Fibroblast of skin of left biceps (primary cell): ENCODE data around the gene CEP350.

ENCODE experiments used
- DNase-seq, 2 experiments: peaks; one replicate each; pipeline ENCODE4 v3.0.0-alpha.2; 2013; ENCODE audit warnings: low read depth in 2 of 2

Gene CEP350

DNA sequence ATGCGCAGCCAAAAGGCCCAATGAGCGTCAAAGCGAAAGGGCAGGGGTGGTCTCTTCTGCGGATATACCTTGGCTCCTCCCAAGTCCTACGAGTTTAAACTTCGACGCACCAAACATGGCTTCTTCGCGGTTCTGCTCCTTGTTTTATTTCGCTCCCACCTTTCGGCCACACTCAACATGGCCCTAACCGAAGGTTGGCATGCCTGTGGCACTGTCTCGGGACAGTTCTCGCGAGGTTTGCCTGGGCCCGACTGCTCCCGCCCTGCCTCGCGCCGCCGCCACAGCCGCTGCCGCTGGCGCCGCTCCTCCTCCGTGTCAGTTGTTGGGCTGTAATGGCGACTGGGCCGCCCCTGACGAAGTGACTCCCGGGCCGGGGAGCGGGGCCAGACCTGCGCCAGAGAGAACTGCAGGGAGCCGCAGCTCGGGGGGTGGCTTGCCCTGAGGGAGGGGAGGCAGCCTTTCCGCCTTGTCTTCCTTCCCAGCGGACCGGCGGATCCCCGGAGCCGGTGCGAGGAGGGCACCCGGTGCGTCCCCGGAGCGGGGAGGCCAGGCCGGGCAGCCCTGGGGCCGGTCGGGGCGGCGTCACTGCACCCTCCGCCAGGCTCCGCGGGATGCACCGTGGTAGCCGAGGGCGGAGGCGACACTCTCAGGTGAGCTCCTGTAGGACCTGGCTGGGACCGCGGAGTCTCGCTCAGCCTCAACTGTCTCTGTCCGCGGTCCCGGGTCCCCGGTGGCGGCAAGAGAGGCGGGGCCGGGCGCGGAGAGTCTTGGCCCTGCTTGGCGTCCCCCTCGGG lies at the start of gene CEP350:
Gene CEP350 (plus strand): TSS at position 318 of the 794 bp plus-strand sequence. CDS start 31,372 bp downstream, outside the sequence.
- peak; percentile 99 for DNase-seq

- no peak for DNase-seq
These were observed 43.7 kb upstream of the CEP350 start for GRCh38 chr1:179910934-179911333.

DNA sequence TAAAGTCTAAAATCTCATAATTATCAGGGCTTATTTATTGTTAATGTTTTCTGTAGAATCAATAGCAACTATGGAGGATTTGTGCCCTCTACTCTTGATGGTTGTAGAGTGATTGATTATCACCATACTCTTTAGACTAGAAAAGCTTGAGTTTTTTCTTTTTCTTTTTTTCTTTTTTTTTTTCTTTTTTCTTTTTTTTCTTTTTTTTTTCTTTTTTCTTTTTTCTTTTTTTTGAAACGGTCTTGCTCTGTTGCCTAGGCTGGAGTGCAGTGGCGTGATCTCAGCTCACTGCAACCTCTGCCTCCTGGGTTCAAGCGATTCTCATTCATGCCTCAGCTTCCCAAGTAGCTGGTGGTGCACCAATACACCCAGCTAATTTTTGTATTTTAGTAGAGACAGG lies 42.8 kb upstream of the CEP350 start:
- no peak for DNase-seq

DNA sequence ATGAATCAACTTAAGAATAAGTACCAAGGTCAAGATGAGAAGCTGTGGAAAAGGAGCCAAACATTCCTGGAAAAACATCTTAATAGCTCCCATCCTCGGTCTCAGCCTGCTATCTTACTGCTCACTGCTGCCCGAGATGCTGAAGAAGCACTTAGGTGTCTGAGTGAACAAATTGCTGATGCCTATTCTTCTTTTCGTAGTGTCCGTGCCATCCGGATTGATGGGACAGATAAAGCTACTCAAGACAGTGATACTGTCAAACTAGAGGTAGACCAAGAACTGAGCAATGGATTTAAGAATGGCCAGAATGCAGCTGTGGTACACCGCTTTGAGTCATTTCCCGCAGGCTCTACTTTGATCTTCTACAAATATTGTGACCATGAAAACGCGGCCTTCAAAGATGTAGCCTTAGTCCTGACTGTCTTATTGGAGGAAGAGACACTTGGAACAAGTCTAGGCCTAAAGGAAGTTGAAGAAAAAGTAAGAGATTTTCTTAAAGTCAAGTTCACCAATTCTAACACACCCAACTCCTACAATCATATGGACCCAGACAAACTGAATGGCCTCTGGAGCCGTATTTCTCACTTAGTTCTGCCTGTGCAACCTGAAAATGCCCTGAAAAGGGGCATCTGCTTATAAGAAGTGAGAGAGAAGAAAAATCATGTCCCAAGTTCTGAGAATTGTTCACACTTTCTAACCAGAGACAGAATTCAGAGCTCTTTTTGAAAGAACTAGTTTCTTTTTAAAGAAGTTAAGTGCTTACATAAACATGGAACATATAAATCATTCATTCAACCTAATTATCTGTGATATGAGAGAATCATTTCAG lies 36.8 kb upstream of the CEP350 start:
- DNase-seq = no peak

DNA sequence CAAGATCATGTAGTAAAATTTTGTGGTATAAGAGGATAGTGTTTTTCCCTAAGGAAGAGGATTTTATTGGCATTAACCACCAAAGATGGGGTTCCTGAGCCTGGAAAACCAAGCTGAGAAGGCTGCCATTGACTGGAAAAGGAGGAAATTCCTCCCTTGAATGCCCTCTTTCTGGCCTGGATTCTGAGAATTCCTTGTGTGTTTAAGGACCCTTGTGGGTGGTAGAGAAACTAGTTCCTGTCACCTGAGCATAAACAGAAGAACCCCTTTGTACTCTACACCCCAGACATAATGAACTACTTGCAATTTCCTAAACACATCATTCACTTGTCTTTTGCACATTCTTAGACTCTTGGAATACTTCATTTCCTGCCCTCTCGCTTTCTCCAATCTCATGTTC lies 33.1 kb upstream of the CEP350 start:
- no peak for DNase-seq

GRCh38 chr1:179921981-179922872 lies 32.4 kb upstream of the CEP350 start:
- DNase-seq = no peak

GRCh38 chr1:179923029-179923428 lies 31.6 kb upstream of the CEP350 start:
- DNase-seq = no peak

GRCh38 chr1:179924268-179924667 lies 30.3 kb upstream of the CEP350 start:
- no peak for DNase-seq

DNA sequence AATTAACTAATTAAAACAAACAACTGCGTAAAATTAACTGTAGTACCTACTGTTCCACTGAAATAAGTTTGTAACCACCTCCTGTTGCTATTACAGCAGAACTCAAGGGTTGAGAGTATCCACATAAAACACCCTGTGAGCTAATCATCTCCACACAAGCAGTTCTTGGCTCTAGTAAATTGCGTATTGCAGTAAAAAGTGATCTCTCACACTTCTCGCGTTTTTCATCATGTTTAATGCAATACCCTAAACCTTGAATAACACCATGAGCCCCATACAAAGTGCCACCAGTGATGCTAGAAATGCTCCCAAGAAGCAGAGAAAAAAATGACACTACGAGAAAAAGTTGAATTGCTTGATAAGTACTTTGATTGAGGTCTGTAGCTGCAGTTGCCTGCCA lies 29.3 kb upstream of the CEP350 start:
- no peak for DNase-seq

DNA sequence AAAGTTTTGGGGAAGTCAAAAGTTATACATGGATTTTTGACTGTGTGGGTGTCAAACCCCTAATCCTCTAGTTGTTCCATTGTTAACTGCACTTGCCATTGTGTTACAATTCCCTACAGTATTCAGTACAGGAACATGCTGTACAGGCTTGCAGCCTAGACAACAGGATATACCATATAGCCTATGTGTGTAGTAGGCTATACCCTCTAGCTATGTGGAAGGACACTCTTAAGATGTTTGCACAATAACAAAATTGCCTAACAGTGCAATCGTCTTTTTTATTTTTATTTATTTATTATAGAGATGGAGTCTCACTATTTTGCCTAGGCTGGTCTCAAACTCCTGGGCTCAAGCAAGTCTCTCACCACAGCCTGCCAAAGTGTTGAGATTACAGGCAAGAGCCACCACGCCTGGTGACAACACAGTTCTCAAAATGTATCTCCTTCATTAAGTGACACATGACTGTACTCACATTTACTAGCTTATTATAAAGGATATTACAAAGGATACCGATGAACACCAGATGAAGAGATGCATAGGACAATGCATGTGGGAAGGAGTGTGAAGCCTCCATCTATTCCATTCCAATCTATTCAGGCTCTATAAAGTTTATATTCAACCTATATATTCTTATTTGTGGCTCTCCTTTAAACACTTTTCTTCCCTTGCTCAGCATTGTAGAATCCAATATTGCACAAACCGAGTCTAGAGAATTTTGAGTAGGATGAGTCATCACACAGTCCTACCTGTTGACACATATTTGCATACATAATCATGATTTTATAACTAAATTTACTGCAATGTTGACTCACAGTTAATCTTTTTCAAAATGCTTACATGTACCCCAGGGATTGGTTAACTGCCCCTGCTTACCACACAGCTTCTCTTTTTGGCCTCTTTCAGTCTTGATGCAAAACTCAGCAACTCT lies 28.4 kb upstream of the CEP350 start:
- peak; percentile 71 to 82 for DNase-seq

DNA sequence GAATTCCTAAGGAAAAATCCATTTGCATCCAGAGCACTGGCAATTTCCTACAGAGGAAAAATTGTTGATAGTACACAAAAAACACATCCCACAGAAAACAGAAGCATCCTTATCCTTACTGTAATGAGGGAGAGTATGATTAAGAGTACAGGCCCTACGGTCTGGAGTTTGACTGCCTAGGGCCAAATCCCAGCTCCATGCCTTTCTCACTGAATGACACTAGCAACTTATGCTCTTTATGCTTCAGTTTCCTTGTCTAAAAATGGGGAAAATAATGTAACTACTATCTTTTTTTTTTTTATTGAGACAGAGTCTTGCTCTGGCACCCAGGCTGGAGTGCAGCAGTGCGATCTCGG lies 27.8 kb upstream of the CEP350 start:
- no peak for DNase-seq

DNA sequence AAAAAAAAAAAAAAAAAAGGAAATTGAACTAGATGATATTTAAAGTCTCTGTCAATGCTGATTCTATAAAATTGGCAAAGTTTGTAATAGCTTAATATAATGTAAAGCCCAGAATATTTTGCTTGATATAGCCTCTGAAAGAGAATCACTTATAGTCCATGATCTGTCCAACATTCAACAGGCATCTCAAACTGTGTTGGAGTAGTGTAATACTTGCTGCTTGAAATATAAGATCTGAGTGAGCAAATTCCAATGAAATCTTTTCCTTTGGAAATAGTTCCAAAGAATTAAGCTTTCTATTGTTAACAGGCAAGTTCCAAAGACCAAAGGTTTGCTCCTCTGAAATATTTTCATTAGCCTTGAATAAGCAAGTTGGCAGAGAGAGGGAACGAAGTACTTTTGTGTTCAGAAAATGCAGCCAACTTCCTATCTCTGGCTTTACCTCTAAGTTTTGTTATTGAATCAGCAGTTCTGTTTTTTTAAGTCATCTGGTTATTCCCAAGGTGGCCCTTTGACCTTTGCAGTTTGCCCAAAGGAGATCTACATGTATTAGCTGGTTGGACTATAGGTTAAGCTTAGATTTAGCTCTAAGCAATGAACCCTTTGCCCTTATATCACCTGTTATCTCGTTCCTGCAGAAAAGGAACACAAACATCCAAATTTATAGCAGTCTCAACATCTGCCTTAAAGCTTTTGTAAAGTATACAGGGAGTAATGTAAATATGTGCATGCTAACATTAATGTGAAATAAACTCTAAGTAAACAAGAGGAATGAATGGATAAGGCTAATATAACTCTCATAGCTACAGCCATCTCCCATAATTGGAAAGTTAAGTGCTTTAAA lies 24.4 kb upstream of the CEP350 start:
- no peak for DNase-seq

DNA sequence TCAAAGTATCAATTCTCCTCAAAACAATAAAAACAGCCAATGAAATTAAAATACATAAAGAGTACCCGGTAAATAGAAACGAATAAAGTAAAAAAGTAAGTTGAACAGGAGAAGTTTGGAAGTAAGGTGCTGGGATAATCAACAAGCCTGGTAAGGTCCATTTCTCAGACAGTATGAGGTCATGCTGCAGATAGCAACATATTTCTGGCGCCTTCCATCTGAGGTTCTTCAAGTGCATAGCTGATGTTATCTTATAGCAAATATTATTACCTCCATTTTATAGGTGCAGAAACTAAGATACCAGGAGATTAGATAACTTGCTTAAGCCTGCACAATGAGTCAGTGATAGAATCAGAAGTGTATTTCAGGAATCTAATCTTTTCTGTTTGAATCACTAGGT lies 23.7 kb upstream of the CEP350 start:
- no peak for DNase-seq

DNA sequence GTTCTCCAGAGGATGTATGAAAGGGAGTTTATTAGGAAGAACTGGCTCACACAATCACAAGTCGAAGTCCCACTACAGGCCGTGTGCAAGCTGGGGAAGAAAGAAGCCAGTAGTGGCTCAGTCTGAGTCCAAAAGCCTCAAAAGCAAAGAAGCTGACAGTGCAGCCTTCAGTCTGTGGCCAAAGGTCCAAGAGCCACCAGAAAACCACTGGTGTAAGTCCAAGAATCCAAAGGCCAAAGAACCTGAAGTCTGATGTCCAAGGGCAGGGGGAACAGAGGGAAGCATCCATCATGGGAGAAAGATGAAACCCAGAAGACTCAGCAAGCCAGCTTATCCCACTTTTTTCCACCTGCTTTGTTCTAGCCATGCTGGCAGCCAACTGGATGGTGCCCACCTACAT lies 21.4 kb upstream of the CEP350 start:
- no peak for DNase-seq

GRCh38 chr1:179935909-179936496 lies 18.6 kb upstream of the CEP350 start:
- no peak for DNase-seq

- DNase-seq = no peak
These were observed 16.8 kb upstream of the CEP350 start for GRCh38 chr1:179937668-179938254.

DNA sequence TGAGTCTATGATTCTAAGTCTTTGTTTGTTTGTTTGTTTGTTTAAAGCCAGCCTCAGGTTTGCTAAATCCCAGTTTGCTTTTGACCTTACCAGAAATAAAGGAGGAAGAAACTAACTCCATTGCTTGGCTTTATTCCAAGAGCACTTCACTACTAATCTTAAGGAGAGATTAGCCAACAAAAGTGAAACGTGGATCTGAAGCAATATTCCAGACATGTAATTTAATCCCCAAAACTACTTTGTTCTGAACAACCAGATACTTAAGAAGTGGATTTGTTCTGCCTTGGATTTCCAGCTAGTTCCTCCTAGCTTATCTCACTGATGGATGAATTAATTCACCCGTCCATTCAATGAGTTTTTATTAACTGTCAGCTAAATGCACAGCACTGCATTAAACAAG lies 15.9 kb upstream of the CEP350 start:
- DNase-seq = peak in 1 of 2 experiments; percentile 5

DNA sequence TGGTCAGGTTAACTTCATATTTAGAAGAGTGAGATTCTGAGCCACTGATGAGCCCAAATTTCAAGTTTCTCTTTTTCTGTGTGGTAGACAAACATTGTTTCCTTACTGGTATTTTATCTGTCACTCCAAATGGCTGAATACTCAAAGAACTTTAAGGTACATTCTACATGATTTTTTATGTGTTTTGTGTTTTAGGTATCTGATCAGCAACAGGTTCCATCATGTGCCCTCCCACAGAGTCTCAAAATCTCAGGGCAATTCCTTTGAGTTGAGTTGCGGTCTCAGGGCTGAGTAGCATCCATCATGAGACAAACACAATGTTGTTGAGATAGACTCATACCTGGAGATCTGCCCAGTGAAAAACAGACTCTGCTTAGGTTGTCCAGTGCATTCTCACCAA lies 14.7 kb upstream of the CEP350 start:
- DNase-seq = no peak

DNA sequence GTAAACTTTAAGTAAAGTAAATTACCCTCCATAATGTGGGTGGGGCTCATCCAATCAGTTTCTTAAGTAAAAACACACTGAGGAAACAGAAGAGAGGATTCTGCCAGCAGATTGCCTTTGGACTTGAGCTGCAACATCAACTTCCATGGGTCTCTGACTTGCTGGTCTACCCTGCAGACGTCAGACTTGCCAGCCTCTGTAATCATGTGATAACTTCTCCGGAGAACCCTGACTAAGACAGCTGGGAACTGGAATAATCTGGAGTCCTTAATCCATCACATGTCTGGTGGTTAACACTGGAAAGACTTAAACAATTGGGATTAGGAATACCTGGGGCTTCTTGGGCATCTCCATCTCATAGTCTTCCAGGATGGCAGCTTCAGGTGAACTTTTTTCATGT lies 13.2 kb upstream of the CEP350 start:
- DNase-seq = no peak
